HG03558 (cell line): ENCODE results near the gene EIF5AL1.
"Not testable (repeated sequence)": the region's sequence is repeated elsewhere in the genome, so short reads cannot be mapped to it uniquely, and the experiment has no call there.

Source experiments
- ATAC-seq: cut with Tn5 transposase; IDR thresholded peaks from one replicate; pipeline ENCODE4 v1.9.1; 2021; ENCODE audit warnings: moderate number of reproducible peaks; ENCODE audit not compliant: unreplicated experiment; ENCODE audit errors: extremely low read depth

Gene EIF5AL1

DNA sequence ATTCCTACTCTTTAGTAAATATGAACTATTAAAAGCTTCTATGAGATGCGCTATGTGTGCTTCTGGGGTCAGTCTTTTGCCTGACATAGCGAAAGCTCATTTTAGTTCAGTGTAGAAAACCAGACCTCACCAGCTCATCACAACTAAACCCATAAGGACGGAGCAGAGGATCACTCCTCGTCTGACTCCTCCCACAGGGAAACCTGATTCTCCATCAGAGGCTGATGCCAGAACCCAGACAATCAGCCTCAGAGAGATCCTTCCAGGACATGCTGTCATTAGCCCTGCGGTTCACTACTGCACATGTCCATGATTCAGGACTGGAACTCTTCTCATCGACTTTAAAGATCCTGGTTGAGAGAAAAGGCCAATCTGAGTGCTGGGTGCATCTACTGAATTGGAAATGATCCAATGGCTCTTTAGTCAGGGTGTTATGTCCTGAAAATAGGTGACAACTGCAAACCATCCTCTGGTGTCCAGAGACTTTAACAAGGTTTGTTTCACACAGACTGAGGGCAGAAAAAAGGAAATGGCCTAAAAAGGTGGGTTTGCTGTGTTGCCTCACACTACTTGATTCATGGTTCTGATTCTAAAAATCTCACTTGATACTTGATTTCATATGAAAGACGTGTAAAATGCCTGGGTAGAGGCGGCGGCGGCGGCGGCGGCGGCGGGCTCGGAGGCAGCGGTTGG is at the start of gene EIF5AL1:
TSS of gene EIF5AL1 (plus strand) at position 643 of the 693 bp plus-strand sequence. CDS start 117 bp downstream, outside the sequence.
- not testable (repeated sequence) for ATAC-seq

DNA sequence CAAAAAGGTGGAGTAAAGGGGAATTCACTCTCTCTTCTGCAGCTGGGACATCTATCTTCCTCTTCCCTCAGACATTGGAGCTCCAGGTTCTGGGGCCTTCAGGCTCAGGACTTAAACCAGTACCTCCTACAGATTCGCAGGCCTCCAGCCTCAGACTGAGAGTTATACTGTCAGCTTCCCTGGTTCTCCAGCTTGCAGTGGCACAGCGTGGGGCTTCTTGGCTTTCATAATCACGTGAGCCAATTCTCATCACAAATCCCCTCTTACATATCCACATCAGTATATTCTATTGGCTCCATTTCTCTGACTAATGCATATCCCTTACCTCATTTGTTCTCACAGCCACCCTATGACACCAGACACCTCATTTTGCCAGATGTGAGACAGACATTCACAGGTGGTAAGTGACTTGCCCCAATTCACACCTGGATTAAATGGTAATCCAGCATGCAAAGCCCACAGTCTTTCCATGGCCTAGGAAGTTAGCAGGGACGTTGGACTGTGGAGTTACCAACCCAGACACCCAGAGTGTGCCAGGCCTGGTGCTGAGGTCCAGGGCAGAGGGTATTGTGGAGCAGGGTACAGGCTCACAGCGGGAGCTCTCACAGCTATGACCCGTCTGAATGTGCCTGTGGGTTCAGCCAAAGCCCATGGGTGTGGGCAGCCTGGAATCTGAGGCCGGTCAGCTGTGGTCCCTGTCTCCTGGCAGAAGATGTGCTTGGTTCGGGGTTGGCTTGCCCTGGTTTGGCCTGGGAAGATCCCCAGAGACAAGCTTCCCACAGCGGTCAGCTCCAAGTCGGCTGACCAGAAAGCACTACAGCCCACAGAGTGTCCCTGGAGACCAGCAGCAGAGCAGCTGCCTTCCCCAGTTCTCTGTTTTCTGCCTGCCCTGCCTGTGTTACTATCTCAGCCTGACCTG is 48.5 kb upstream of the EIF5AL1 start:
- no peak for ATAC-seq

DNA sequence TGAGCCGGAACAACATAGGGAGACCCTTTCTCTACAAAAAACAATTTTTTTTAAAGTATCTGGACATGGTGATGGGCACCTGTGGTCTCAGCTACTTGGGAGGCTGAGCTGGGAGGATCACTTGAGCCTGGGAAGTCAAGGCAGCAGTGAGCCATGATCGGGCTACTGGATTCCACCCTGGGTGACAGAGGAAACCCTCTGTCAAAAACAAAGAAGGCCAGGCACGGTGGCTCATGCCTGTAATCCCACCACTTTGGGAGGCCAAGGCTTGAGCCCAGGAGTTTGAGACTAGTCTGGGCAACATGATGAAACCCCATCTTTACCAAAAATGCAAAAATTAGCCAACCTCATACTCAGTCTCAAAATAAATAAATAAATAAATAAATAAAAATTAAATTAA is 47.0 kb upstream of the EIF5AL1 start:
- no peak for ATAC-seq

DNA sequence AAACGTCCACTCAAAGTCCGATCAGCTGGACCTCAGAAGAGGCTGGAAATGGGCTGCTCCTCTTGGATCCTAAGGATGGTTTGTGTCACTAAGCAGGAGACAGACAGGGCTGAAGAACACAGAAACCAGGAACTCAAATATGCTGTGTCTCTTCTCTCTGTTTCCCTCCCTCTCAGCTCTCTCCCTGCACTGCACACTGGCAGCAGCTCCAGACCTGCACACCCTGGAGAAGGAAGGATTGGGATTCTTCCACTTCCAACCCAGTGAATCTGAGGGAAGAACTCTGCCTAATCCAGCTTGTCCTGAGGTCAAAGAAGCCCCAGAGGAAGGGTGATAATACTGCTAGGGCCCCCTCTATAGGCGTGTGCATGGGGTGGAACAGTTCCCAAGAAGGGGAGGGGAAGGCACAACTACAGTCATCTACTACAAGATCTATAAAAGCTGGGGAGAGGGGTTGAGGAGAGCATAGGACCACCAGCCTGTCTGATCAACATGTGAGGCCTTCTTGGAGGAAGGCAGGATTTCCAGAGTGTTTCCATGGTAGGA is 44.2 kb upstream of the EIF5AL1 start:
- ATAC-seq: no peak

DNA sequence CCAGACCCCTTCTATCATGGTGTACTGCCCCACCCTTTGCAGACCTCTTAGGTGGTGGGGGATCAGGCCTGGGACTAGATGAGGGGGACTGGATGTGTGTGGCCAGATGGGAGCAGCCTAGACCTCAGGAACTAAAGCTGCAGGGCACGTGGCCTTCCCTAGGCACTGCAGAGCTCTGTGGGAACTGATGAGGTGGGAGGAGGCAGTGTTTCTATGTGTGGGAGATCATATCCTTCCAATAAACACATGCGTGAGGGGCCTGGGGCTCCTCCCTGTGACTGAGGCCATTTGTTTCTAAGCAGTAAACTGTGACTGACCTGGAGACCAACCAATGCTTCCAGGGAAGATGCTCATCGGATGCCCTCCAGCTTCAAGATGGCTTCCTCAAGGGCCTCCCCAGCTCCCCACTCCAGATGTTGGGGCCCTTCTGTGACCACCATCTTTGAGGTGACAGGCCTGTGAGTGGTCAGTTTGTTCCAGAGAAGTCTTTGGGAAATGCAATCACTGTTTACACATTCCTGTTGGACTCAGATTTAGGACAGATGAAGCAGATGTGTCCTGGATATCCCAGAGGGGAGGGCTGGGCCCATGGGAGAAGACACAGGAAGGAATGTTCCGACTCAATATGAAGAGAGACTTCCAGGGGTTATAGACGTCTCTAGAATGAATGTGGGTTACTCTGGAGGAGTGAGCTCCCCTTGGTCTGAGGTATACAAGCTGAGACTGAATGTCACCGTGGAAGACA is 43.3 kb upstream of the EIF5AL1 start:
- ATAC-seq: no peak

DNA sequence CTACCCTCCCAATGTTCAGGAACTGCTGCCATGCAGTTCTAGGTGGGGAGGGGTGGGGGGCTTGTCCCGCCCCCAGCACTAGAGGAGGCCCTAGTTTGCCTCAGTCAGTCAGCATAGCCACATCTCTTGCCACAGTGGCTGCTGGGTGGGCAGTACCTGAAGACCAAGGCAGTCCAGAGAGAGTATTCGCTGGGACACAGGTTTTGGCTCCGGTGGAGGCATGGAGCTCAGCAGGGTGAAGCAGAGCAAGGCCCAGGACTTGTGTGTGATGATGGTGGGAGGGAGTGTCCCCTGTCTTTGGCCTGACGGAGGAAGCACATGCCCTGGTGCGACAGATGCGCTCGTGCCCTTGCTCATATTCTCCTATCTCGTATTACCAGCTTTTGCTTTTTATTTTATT is 42.2 kb upstream of the EIF5AL1 start:
- ATAC-seq: no peak

DNA sequence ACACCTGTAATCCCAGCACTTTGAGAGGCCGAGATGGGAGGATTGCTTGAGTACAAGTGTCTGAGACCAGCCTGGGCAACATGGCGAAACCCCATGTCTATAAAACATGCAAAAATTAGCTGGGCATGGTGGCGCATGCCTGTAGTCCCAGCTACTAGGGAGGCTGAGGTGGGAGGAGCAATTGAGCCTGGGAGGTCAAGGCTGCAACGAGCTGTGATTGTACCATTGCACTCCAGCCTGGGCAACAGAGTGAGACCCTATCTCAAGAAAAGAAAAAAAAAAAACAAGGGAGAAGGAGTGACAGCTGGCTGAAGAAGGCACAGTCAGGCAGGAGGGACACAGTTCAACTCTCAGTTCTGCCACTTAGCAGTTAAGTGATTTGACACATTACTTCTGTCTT is 40.6 kb upstream of the EIF5AL1 start:
- ATAC-seq: no peak

DNA sequence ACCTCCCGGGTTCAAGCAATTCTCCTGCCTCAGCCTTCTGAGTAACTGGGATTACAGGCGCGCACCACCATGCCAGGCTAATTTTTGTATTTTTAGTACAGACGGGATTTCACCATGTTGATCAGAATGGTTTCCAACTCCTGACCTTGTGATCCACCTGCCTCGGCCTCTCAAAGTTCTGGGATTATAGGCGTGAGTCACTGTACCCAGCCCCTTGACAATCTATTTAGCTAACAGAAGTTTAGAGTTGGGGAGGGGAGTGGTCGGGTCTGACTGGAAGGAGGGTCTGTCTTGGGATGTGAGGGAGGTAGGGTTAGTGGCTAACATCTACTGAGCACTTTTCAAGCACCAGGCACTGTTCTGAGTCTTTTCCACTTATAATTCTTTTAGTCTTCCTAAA is 39.9 kb upstream of the EIF5AL1 start:
- no peak for ATAC-seq

DNA sequence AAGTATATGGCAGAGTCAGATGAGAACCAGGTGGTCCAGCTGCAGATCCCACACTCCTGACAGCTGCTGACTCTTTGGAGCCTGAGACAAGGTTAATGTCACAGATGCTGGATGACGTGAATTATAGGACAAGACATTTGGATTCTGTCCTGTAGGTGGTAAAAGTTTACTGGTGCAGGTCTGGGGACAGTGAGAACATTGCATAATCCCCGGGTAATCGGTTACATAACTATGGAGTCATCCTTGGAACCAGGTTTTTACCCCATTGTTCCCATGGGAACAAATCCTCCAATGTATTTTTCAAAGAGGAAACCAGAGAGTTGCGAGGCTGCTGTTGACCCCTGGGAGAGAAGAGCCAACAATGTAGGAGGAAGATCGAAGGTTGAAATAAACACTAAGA is 39.4 kb upstream of the EIF5AL1 start:
- ATAC-seq: no peak

DNA sequence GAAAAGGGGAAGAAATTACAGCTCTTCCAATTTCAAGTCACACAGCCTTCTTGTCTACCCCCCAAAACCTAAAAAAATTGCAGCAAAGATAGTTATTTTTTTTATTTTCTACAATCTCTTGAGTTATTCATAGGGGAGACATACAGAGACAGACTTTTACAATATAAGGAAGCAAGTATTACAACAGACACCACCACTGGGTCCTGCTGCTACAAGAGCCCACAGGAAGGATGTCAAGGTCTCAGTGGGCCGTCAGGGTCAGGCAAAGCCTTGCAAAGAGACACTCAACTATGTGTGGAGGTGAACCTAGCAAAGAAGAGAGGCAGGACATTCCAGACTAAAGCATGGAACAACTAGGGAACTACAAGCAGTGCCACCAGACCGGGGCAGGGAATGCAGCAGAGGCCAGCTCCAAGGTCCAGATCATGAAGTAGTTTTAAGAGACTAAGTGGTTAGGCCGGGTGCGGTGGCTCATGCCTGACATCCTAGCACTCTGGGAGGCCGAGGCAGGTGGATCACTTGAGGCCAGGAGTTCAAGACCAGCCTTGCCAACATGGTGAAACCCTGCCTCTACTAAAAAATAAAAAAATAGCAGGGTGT is 38.7 kb upstream of the EIF5AL1 start:
- ATAC-seq: no peak

DNA sequence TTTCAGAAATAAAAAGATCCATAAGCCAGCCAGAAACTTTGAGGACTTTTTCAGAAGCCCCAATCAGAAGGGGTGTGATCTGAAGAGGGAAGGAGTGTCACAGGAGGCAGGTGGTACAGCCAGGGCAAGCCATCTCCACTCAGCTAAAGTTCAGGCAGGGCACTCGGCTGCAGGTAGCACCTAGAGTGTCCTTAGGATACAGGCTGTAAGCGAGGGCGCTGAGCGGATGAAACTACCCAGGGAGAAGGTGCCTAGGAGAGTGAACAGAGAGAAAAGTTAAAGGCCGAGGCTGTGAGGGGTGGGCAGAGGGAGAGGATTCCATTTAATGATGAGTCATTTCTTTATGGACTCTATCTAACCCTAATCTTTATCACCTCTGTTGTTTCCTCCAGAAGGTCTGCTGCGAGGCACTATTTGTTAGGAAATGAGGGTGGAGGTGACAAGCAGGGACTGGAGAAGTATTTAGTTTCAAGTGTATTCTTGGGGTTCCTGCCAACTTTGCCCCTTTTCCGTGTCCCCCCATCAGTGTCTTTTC is 37.1 kb upstream of the EIF5AL1 start:
- no peak for ATAC-seq

DNA sequence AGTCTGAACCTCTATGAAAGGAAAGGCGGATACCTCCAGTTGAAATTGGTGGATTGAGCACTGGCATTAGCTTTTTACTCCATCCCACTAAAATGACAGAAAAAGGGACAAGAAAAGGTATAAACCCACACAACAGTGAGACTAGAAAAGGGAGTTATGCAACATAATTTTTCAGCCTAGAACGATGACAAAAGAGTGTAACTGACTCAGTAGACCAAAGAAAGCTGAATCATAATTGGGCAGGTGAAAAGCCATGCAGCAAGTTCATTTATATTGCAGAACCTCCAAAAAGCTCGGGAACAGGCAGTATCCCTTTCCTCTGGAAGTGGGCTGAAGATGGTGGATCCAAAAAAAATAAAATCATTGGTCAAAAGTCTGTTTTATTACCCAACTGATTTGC is 36.5 kb upstream of the EIF5AL1 start:
- no peak for ATAC-seq

DNA sequence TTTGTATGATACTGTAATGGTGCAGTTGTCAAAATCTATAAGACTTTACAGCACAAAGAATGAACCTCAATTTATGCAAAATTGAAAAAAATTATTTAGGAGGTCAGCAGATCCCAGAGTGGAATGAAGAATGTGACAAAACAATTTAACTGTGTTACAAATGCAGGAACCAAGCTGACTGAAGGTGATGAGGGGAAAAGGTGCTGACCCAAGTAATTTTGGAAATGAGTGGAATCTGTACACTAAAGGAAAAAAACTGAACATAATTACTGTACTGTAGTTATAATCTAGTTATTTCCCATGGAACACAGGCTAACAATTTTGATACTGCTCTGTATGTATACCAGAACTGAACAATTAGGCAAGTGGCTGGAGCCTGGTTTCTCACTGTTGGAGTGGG is 35.7 kb upstream of the EIF5AL1 start:
- ATAC-seq: no peak

DNA sequence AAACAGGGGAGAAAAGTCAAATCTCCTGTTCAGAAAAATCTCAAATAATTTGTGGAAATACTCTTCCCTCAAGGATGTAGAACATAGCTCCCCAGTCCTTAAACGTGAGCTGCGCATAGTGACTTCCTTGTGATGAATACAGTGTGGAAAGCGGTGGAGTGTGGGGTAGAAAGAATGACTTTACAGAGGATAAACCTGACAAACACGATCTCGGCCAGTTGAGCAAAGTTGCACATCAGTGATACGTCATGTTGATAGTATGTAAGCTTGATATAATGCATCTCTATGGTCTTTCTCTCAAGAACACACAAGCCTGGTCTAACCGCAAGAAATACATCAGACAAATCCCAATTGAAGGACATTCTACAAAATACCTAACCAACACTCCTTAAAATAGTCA is 34.9 kb upstream of the EIF5AL1 start:
- no peak for ATAC-seq

DNA sequence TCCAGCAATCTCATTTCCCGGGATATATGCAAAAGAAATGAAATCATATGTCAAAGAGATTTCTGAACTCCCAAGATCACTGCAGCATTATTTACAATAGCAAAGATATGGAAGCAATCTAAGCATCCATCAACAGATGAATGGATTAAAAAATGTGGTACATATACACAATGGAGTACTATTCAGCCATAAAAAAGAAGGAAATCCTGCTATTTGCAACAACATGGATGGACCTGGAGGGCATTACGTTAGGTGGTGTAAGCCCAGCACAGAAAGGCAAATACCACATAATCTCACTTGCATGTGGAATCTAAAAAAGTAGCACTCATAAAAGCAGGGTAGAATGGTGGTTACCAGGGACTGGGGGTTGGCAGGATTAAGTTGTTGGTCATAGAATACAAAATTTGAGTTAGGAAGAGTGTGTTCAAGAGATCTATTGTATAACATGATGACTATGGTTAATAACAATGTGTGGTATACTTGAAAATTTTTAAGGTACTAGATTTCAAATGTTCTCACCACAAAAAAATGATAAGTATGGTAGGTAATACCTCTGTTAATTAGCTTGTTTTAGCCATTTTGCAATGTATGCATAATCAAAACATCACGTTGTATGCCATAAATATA is 32.9 kb upstream of the EIF5AL1 start:
- no peak for ATAC-seq

DNA sequence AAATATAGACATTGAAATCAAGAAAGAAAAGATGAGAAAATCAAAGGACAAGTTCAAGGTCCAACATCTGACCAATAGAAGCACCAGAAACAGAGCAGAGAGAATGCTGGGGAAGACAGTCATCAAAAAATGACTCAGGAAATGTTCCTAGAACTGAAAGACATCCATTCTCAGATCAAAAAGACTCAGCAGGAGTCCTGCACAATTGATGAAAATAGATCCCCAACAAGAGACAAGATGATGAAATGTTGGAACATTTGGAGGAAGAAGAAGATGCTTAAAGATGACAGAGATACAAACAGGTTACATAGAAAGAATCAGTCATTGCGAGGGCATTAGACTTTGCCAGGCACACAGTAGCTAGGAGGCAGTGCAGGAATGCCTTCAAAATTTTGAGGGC is 30.0 kb upstream of the EIF5AL1 start:
- no peak for ATAC-seq

DNA sequence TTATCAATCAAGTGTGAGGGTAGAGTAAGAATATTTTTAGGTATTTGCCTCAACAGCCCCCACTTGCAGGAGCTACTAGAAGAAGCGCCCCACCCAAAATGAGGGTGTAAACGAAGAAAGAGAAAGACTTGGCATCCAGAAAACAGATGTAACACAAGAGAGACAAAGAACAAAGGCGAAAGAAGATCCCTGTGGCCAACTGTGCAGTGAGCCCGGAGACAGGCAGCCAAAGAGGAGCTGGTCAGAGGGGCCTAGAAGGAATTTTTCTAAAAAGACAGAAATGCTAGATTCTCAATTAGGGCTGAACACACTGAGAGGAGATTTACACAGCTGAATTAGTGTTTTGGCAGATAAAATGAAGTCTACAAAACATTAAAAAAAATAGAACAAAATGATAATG is 29.6 kb upstream of the EIF5AL1 start:
- no peak for ATAC-seq

DNA sequence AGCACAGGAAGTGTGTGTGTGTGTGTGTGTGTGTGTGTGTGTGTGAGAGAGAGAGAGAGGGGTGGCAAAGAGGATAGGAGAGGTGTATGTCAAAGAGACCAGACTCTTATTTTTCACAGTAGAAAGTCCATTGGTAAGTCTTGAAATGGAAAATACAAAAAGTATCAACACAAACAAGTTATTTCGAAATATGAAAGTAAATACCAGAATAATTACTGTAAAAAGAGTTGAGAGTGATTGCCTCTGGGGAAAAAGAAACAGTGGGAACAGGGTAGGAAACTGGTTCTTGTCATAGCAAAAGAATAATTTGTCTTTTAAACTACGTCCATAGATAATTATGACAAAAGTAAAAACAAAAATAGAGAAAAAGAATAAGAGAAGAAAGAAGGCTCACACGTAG is 29.0 kb upstream of the EIF5AL1 start:
- ATAC-seq: no peak

DNA sequence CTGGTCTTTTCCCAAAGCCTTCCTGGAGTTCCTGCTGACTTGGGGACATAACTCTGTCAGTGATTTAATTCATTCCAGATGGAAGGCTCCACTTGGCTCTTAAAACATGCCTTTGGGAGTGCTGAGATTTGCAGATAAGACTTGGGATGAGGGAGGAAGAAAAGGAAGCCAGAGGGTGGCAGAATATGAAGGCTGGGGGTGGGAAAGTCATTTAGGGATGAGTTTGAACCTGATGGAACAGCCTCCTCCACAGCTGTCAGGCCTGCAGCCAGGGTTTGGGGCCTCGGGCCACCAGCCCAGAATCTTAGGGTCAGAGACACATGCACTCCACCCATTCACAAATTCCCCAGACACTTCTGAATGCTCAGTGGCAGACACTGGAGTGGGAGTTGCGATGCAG is 28.4 kb upstream of the EIF5AL1 start:
- ATAC-seq: no peak

DNA sequence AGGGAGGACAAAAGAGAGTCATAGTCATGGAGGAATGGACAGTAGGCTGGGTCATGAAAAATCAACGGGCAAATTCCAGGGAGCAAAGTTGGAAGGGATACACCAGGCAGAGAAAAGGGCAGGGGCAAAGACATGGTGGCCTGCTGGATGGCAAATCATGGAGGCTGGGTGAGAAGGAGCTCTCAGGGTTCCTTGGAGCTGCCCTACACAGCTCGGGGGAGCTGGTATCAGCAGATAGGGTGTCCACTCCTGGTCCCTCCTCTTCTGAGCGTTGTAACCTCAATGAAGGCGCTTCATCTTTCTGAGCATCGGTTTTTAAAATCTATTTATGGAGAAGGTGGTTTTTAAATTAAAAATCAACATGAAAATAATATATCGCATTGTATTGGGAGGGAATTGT is 27.9 kb upstream of the EIF5AL1 start:
- ATAC-seq: no peak
